ENCODE measurements around the gene SHQ1.

SHQ1 gene

GRCh38 chr3:72782521-72782920 is 65.7 kb downstream of the SHQ1 start:
- TF ChIP-seq, protein P1, sequence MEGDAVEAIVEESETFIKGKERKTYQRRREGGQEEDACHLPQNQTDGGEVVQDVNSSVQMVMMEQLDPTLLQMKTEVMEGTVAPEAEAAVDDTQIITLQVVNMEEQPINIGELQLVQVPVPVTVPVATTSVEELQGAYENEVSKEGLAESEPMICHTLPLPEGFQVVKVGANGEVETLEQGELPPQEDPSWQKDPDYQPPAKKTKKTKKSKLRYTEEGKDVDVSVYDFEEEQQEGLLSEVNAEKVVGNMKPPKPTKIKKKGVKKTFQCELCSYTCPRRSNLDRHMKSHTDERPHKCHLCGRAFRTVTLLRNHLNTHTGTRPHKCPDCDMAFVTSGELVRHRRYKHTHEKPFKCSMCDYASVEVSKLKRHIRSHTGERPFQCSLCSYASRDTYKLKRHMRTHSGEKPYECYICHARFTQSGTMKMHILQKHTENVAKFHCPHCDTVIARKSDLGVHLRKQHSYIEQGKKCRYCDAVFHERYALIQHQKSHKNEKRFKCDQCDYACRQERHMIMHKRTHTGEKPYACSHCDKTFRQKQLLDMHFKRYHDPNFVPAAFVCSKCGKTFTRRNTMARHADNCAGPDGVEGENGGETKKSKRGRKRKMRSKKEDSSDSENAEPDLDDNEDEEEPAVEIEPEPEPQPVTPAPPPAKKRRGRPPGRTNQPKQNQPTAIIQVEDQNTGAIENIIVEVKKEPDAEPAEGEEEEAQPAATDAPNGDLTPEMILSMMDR (IDR thresholded peaks at IDR 0.05; ENCODE audit: low read depth, low read length), result no peak
- no peak for TF ChIP-seq MAX (IDR thresholded peaks at IDR 0.05; ENCODE audit: low read depth, low read length)
- TF ChIP-seq MYC (IDR thresholded peaks at IDR 0.05; ENCODE audit: low read depth, low read length), result no peak
- no peak for TF ChIP-seq POLR2A (IDR thresholded peaks at IDR 0.05; ENCODE audit: extremely low read depth, insufficient read length)
- no peak for DNase-seq (ENCODE audit: low read depth)
- H3K4me3 ChIP-seq (ENCODE audit: low read depth, low read length), result no peak overlapping the region

DNA sequence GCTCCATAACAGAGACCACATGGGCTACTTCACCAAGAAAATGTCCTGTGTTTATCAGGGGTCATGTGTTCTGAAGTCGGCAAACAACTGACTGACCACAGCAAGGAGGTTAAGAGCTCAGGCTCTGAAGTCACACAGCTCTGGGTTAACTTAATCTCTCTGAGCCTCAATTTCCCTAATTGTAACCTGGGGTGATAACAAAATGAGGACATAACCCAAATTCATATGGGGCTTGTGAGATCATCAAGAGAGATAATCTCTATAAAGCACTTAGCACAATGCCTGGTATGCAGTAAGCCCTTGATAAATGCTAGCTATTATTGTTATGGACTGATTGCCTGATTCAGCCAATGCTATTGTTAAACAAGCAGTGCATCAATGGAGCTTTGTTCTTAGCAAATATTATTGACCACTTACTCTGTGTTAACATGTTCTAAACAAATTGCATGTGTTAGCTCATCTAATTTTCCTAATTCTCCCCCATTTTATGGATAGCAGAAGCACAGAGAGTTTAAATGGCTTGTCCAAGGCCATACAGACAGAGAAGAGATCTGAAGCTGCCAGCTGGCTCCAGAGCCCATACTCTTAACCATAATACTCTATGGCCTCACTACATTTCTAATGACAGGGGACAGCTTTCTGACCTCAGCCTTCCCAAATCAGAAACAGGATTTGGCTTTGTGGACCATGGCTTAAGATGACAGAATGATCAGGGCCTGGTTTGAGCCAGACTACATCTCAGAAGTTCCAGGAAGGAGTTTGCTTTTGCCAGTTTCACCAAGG is 78.3 kb downstream of the SHQ1 start:
- TF ChIP-seq, protein P1 (IDR thresholded peaks at IDR 0.05; ENCODE audit: low read depth, low read length), result no peak
- TF ChIP-seq MYC (IDR thresholded peaks at IDR 0.05; ENCODE audit: low read depth, low read length), result no peak
- no peak for TF ChIP-seq MAX (IDR thresholded peaks at IDR 0.05; ENCODE audit: low read depth, low read length)
- no peak for TF ChIP-seq POLR2A (IDR thresholded peaks at IDR 0.05; ENCODE audit: extremely low read depth, insufficient read length)
- no peak overlapping the region for H3K4me3 ChIP-seq (ENCODE audit: low read depth, low read length)

GRCh38 chr3:72768936-72769335 is 79.3 kb downstream of the SHQ1 start:
- no peak for DNase-seq (ENCODE audit: low read depth)
- H3K4me3 ChIP-seq (ENCODE audit: low read depth, low read length), result no peak overlapping the region
- TF ChIP-seq MAX (IDR thresholded peaks at IDR 0.05; ENCODE audit: low read depth, low read length) (no peak), MYC (IDR thresholded peaks at IDR 0.05; ENCODE audit: low read depth, low read length) (no peak), POLR2A (IDR thresholded peaks at IDR 0.05; ENCODE audit: extremely low read depth, insufficient read length) (no peak)
- TF ChIP-seq, protein P1 (IDR thresholded peaks at IDR 0.05; ENCODE audit: low read depth, low read length), result no peak

More for the DNA sequence above, 78.3 kb downstream of the SHQ1 start:
- DNase-seq (ENCODE audit: low read depth), result no peak

- H3K4me3 ChIP-seq (ENCODE audit: low read depth, low read length), result no peak overlapping the region
- TF ChIP-seq MYC (IDR thresholded peaks at IDR 0.05; ENCODE audit: low read depth, low read length) (no peak), MAX (IDR thresholded peaks at IDR 0.05; ENCODE audit: low read depth, low read length) (no peak), POLR2A (IDR thresholded peaks at IDR 0.05; ENCODE audit: extremely low read depth, insufficient read length) (no peak)
- TF ChIP-seq, protein P1 (IDR thresholded peaks at IDR 0.05; ENCODE audit: low read depth, low read length), result no peak
- no peak for DNase-seq (ENCODE audit: low read depth)
Observed at GRCh38 chr3:72768481-72768880, 79.8 kb downstream of the SHQ1 start.

DNA sequence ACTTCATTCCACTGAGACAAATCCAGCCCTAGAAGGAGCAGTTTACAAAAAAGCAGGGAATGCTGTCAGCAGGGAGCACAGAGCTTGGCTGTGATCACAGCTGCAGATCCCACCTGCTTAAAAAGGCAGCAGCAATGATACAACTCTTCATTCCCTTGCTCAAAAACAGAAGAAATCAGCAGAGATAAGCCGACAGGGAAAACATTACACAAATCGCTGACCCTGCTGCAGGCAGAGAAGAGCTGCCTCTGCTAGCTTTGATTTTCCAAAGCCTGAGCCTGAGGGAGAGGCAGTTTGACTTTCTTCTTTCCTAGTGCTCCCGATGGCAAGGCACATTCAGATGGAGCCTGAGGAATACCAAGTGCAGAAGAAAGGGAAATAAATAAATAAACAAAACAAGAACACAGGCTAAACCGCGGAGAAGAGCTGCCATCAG is 80.2 kb downstream of the SHQ1 start:
- H3K4me3 ChIP-seq (ENCODE audit: low read depth, low read length), result no peak overlapping the region
- DNase-seq (ENCODE audit: low read depth), result no peak
- TF ChIP-seq MAX (IDR thresholded peaks at IDR 0.05; ENCODE audit: low read depth, low read length) (no peak), POLR2A (IDR thresholded peaks at IDR 0.05; ENCODE audit: extremely low read depth, insufficient read length) (no peak)
- TF ChIP-seq, protein P1 (IDR thresholded peaks at IDR 0.05; ENCODE audit: low read depth, low read length), result no peak

All from NB4 (cell line).